IMR-90 (cell line): Measurements from ENCODE around the gene OR5AC2. TPM values are rescaled to one million over a fixed set of nuclear protein-coding genes. Genes with fewer than 3 reads are reported as not detected.

ENCODE experiments used
- ATAC-seq: fragments of 200-7000 bp; cut with Tn5 transposase; 2 replicates; pipeline ENCODE4 v1.9.1; 2020; ENCODE audit warnings: low read depth, mild to moderate bottlenecking, moderate library complexity
- BruUV-seq: library from RNA; stranded (reverse); fragments of 400-500 nt; replicated peaks from 2 replicates; lab custom pipeline; 2021; lab: Mats Ljungman, UMichigan
- CTCF ChIA-PET: fragments of 300-600 bp; formaldehyde crosslinking; extraction: SDS; loops from one replicate; lab custom pipeline; 2021; ENCODE audit warnings: antibody characterized with exemption; lab: Yijun Ruan, JAX
- POLR2A ChIA-PET: fragments of 300-600 bp; sonication (Branson Sonifier 250); formaldehyde crosslinking; loops from one replicate; lab custom pipeline; 2022; ENCODE audit warnings: antibody characterized with exemption; ENCODE audit not compliant: unreplicated experiment; lab: Charles Lee
- DNase-seq: peaks from one replicate; pipeline ENCODE4 v3.0.0; 2013
- H2AFZ ChIP-seq: replicated peaks from 2 replicates; pipeline ENCODE3; 2013; ENCODE audit warnings: low read length, mild to moderate bottlenecking; ENCODE audit not compliant: poor library complexity
- H2AK5ac ChIP-seq: 2 replicates; pipeline ENCODE4 v1.6.1; 2013; ENCODE audit warnings: low read depth, low read length, inconsistent platforms
- H2AK9ac ChIP-seq: replicated peaks from 2 replicates; pipeline ENCODE3; 2013; ENCODE audit warnings: mild to moderate bottlenecking, low read depth, low read length, moderate library complexity; ENCODE audit not compliant: poor library complexity
- H2BK120ac ChIP-seq: 2 replicates; pipeline ENCODE4 v1.6.1; 2013; ENCODE audit warnings: low read depth, low read length, inconsistent platforms
- H2BK15ac ChIP-seq: 3 replicates; pipeline ENCODE4 v1.6.1; 2013; ENCODE audit warnings: low read depth, low read length, inconsistent platforms
- H2BK20ac ChIP-seq: 2 replicates; pipeline ENCODE4 v1.6.1; 2013; ENCODE audit warnings: low read depth, mild to moderate bottlenecking, inconsistent platforms, low read length, moderate library complexity
- H2BK5ac ChIP-seq: 2 replicates; pipeline ENCODE4 v1.6.1; 2013; ENCODE audit warnings: mild to moderate bottlenecking, low read depth, low read length, inconsistent platforms; ENCODE audit not compliant: poor library complexity, severe bottlenecking
- H3K14ac ChIP-seq: replicated peaks from 2 replicates; pipeline ENCODE4 v1.6.1; 2013; ENCODE audit warnings: low read depth, low read length, inconsistent platforms
- H3K18ac ChIP-seq: 2 replicates; pipeline ENCODE4 v1.6.1; 2013; ENCODE audit warnings: low read depth, low read length, control low read depth
- H3K23ac ChIP-seq: 2 replicates; pipeline ENCODE4 v1.6.1; 2013; ENCODE audit warnings: low read depth, low read length, inconsistent platforms
- H3K27ac ChIP-seq: 2 replicates; pipeline ENCODE4 v1.5.1; 2013; ENCODE audit warnings: mild to moderate bottlenecking, control low read depth, low read length; ENCODE audit not compliant: insufficient read depth
- H3K27me3 ChIP-seq: 2 replicates; pipeline ENCODE4 v1.6.1; 2013; ENCODE audit warnings: low read length; ENCODE audit not compliant: control insufficient read depth, insufficient read depth
- H3K36me3 ChIP-seq: 2 replicates; pipeline ENCODE4 v1.6.1; 2013; ENCODE audit warnings: low read length, mixed read lengths; ENCODE audit not compliant: control insufficient read depth, insufficient read depth
- H3K4ac ChIP-seq: 2 replicates; pipeline ENCODE4 v1.6.1; 2013; ENCODE audit warnings: low read depth, low read length, inconsistent platforms
- H3K4me1 ChIP-seq: 2 replicates; pipeline ENCODE4 v1.6.1; 2013; ENCODE audit warnings: low read length, mixed read lengths; ENCODE audit not compliant: control insufficient read depth, insufficient read depth
- H3K4me2 ChIP-seq: 2 replicates; pipeline ENCODE4 v1.6.1; 2013; ENCODE audit warnings: low read depth, mild to moderate bottlenecking, control low read depth, low read length, moderate library complexity
- H3K4me3 ChIP-seq: 2 replicates; pipeline ENCODE4 v1.5.1; 2013; ENCODE audit warnings: low read depth, mild to moderate bottlenecking, control low read depth, low read length, moderate library complexity; ENCODE audit not compliant: insufficient read depth
- H3K56ac ChIP-seq: 2 replicates; pipeline ENCODE4 v1.6.1; 2013; ENCODE audit warnings: low read length, inconsistent platforms; ENCODE audit not compliant: insufficient read depth; ENCODE audit errors: extremely low read depth
- H3K79me1 ChIP-seq, 2 experiments: 2 replicates each; pipeline ENCODE4 v1.6.1; 2013; ENCODE audit warnings: low read length in 2 of 2, inconsistent platforms in 1 of 2, low read depth in 1 of 2
- H3K9ac ChIP-seq: 2 replicates; pipeline ENCODE4 v1.6.1; 2013; ENCODE audit warnings: low read depth, low read length, control low read depth
- H3K9me1 ChIP-seq: 2 replicates; pipeline ENCODE4 v1.6.1; 2013; ENCODE audit warnings: low read length, inconsistent platforms; ENCODE audit not compliant: insufficient read depth
- H3K9me3 ChIP-seq: 2 replicates; pipeline ENCODE4 v1.6.1; 2013; ENCODE audit warnings: low read length; ENCODE audit not compliant: control insufficient read depth, insufficient read depth
- H4K20me1 ChIP-seq: 2 replicates; pipeline ENCODE4 v1.6.1; 2013; ENCODE audit warnings: low read length, inconsistent platforms; ENCODE audit not compliant: insufficient read depth
- H4K5ac ChIP-seq: 2 replicates; pipeline ENCODE4 v1.6.1; 2013; ENCODE audit warnings: mild to moderate bottlenecking, low read depth, low read length, control low read depth
- H4K8ac ChIP-seq, 2 experiments: 2 replicates each; pipeline ENCODE4 v1.6.1; 2013; ENCODE audit warnings: low read depth in 2 of 2, low read length in 2 of 2, control low read depth in 1 of 2, inconsistent platforms in 1 of 2
- H4K91ac ChIP-seq: 2 replicates; pipeline ENCODE4 v1.6.1; 2013; ENCODE audit warnings: low read depth, low read length, inconsistent platforms; ENCODE audit not compliant: insufficient read depth
- BHLHE40 ChIP-seq: fragments of 150-350 bp; IDR thresholded peaks from 2 replicates; pipeline ENCODE4 v1.6.1; 2016; ENCODE audit warnings: mild to moderate bottlenecking, low read depth, low read length
- CEBPB ChIP-seq: IDR thresholded peaks from 2 replicates; pipeline ENCODE4 v1.6.1; 2012; ENCODE audit warnings: low read depth, low read length, improper control_type of control experiment
- CHD1 ChIP-seq: IDR thresholded peaks from 2 replicates; pipeline ENCODE4 v1.6.1; 2012; ENCODE audit warnings: low read depth, low read length, improper control_type of control experiment
- CTCF ChIP-seq: conservative IDR thresholded peaks from 2 replicates; pipeline ENCODE4 v1.5.1; 2012; ENCODE audit warnings: mild to moderate bottlenecking, low read depth, low read length, improper control_type of control experiment
- FOS ChIP-seq: fragments of 150-350 bp; IDR thresholded peaks from 2 replicates; pipeline ENCODE4 v1.6.1; 2016; ENCODE audit warnings: low read depth, low read length
- MAFK ChIP-seq: IDR thresholded peaks from 2 replicates; pipeline ENCODE4 v1.6.1; 2012; ENCODE audit warnings: low read depth, low read length, improper control_type of control experiment
- MAZ ChIP-seq: IDR thresholded peaks from 2 replicates; pipeline ENCODE4 v1.6.1; 2012; ENCODE audit warnings: low read depth, mild to moderate bottlenecking, low read length, improper control_type of control experiment, moderate library complexity, borderline replicate concordance
- MXI1 ChIP-seq: IDR thresholded peaks from 2 replicates; pipeline ENCODE4 v1.6.1; 2012; ENCODE audit warnings: low read depth, mild to moderate bottlenecking, low read length, moderate library complexity, borderline replicate concordance
- NFE2L2 ChIP-seq: fragments of 150-350 bp; IDR thresholded peaks from 2 replicates; pipeline ENCODE4 v1.6.1; 2016; ENCODE audit warnings: low read depth, mild to moderate bottlenecking, low read length
- POLR2A ChIP-seq: IDR thresholded peaks from 2 replicates; pipeline ENCODE4 v1.6.1; 2012; ENCODE audit warnings: mild to moderate bottlenecking, low read depth, low read length
- RAD21 ChIP-seq: IDR thresholded peaks from 2 replicates; pipeline ENCODE4 v1.6.1; 2012; ENCODE audit warnings: low read length, improper control_type of control experiment
- RCOR1 ChIP-seq: IDR thresholded peaks from 2 replicates; pipeline ENCODE4 v1.6.1; 2012; ENCODE audit warnings: mild to moderate bottlenecking, low read length, improper control_type of control experiment; ENCODE audit not compliant: insufficient replicate concordance
- RFX5 ChIP-seq: IDR thresholded peaks from 2 replicates; pipeline ENCODE4 v1.8.0; 2012; ENCODE audit warnings: low read depth, mild to moderate bottlenecking, low read length, moderate library complexity
- SMC3 ChIP-seq: fragments of 150-350 bp; IDR thresholded peaks from 2 replicates; pipeline ENCODE4 v1.6.1; 2016; ENCODE audit warnings: low read depth, mild to moderate bottlenecking, antibody characterized with exemption, low read length, moderate library complexity
- USF2 ChIP-seq: fragments of 150-350 bp; IDR thresholded peaks from 2 replicates; pipeline ENCODE4 v1.6.1; 2017; ENCODE audit warnings: mild to moderate bottlenecking, antibody characterized with exemption, low read length, low read depth
- WGBS, 2 experiments: methylation state at CpG; one replicate each; pipeline versions ENCODE4 v1.1.5 to v1.1.7; 2013; ENCODE audit warnings: missing lambda C conversion rate in 2 of 2; ENCODE audit not compliant: insufficient read length in 1 of 2; ENCODE audit errors: extremely low coverage in 2 of 2; 5-methylcytosine and 5-hydroxymethylcytosine counted together
- dilution Hi-C: fragments of 300-500 bp; cut with HindIII; formaldehyde crosslinking; loops from one replicate; pipeline ENCODE4 v1.14.3; 2018; ENCODE audit warnings: low sequenced_read_pairs; ENCODE audit not compliant: unreplicated experiment
- in situ Hi-C: fragments of 300-500 bp; cut with MboI; formaldehyde crosslinking; loops from 3 replicates; pipeline ENCODE4 v1.14.3; 2019; ENCODE audit warnings: low sequenced_read_pairs, inconsistent platforms, mixed read lengths
- intact Hi-C: fragments of 100-400 bp; cut with micrococcal nuclease; formaldehyde crosslinking; loops from 2 replicates; pipeline ENCODE4 v1.10.0; 2022
- polyA plus RNA-seq, 3 experiments: library from polyadenylated mRNA; depleted of rRNA; stranded (reverse); fragments of >200 nt; gene quantifications; 2 replicates each; pipeline ENCODE4 v1.2.3, GENCODE V29; 2012; ENCODE audit warnings: low replicate concordance in 1 of 3
- total RNA-seq: library from RNA; depleted of rRNA; stranded (reverse); fragments of >200 nt; gene quantifications from 2 replicates; pipeline ENCODE4 v1.2.3, GENCODE V29; 2012
- TF ChIP-seq, protein P1 (sequence below): fragments of 150-350 bp; IDR thresholded peaks from 2 replicates; pipeline ENCODE4 v1.6.1; 2016; ENCODE audit warnings: low read depth, mild to moderate bottlenecking, low read length, moderate library complexity, borderline replicate concordance

OR5AC2 gene
- total and polyA plus RNA-seq, 2 of the 4 experiments (the other 2 are of a cell fraction) = not detected

- Histone ChIP-seq H3K36me3 (no peaks in the 10 kb centered on the region), H3K9me3 (no peaks in the 10 kb centered on the region), H3K18ac (no peak overlapping the region), H3K79me1 (no peaks in the 10 kb centered on the region), H3K27ac (no peak overlapping the region), H2BK15ac (no peak overlapping the region), H3K56ac (no peak overlapping the region), H3K14ac (no peak overlapping the region), H2AK5ac (no peak overlapping the region), H2BK120ac (no peak overlapping the region), H2BK5ac (no peak overlapping the region), H4K8ac (no peak overlapping the region), H4K20me1 (no peaks in the 10 kb centered on the region), H3K4me3 (no peak overlapping the region), H3K23ac (no peak overlapping the region), H3K9me1 (no peaks in the 10 kb centered on the region), H2AFZ (no peak overlapping the region), H3K27me3 (no peaks in the 10 kb centered on the region), H3K4ac (no peak overlapping the region), H2AK9ac (no peak overlapping the region), H4K91ac (no peak overlapping the region), H4K5ac (no peak overlapping the region), H3K9ac (no peak overlapping the region), H3K4me2 (no peak overlapping the region), H2BK20ac (no peak overlapping the region), H3K4me1 (no peaks in the 10 kb centered on the region)
- in situ Hi-C loops = loop anchor here (10.0 kb wide), 1 partner anchor 537 kb away; no protein-coding TSS in a partner anchor
- ATAC-seq (no peak), DNase-seq (no peak)
- TF ChIP-seq CTCF = no peak
- no peak for TF ChIP-seq RFX5
- TF ChIP-seq, protein P1, sequence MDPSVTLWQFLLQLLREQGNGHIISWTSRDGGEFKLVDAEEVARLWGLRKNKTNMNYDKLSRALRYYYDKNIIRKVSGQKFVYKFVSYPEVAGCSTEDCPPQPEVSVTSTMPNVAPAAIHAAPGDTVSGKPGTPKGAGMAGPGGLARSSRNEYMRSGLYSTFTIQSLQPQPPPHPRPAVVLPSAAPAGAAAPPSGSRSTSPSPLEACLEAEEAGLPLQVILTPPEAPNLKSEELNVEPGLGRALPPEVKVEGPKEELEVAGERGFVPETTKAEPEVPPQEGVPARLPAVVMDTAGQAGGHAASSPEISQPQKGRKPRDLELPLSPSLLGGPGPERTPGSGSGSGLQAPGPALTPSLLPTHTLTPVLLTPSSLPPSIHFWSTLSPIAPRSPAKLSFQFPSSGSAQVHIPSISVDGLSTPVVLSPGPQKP = no peak
- TF ChIP-seq RAD21 = no peak
- no peak for TF ChIP-seq FOS
- no peak for TF ChIP-seq USF2
- no peak for TF ChIP-seq NFE2L2
- TF ChIP-seq SMC3 = no peak
- TF ChIP-seq BHLHE40 = no peak
- TF ChIP-seq CHD1 = no peak
- TF ChIP-seq MAFK = no peak
- TF ChIP-seq RCOR1 = no peak
- no peak for TF ChIP-seq POLR2A
- no peak for TF ChIP-seq MXI1
- TF ChIP-seq MAZ = no peak
- no peak for TF ChIP-seq CEBPB
- WGBS, 2 experiments = no CpG with 5 or more reads among the region's 3 CpGs
- ChIA-PET POLR2A (no interaction called here), CTCF (interaction anchor here (2.7 kb wide), 1 partner anchor 291 kb away, joined by 16 read pairs; no protein-coding TSS in a partner anchor)
- dilution Hi-C loops = loop anchor here (25.0 kb wide), 1 partner anchor 299 kb away; no protein-coding TSS in a partner anchor
- intact Hi-C loops = loop anchor here (5.0 kb wide), 2 partner anchors 534 to 549 kb away; no protein-coding TSS in a partner anchor
- BruUV-seq = no TSS peak
These were observed 48.7 kb upstream of the OR5AC2 start for GRCh38 chr3:98038286-98038685.
